Right renal pelvis (tissue), 4 donors: ENCODE data around the gene GAS2. TPM values are rescaled to one million over a fixed set of nuclear protein-coding genes. Genes with fewer than 3 reads are reported as not detected.

Experiments
- DNase-seq, 4 donors: peaks; one replicate each; pipeline ENCODE4 v3.0.0-alpha.2; 2013; ENCODE audit warnings: low read depth in 4 of 4, low spot score in 3 of 4, missing footprints in 1 of 4
- polyA plus RNA-seq, 4 donors: library from polyadenylated mRNA; unstranded; fragments of 120-200 nt; gene quantifications; one replicate each; pipeline ENCODE4 v1.2.1, GENCODE V29; 2013; ENCODE audit not compliant: insufficient read length in 4 of 4

GAS2 gene
- polyA plus RNA-seq, 4 donors, result 10.4 to 15.7 (median 11.0) TPM

- no peak for DNase-seq
Observed at GRCh38 chr11:22670830-22671229, 4.4 kb downstream of the GAS2 start.

GRCh38 chr11:22671751-22672150 is 5.3 kb downstream of the GAS2 start:
- no peak for DNase-seq

DNA sequence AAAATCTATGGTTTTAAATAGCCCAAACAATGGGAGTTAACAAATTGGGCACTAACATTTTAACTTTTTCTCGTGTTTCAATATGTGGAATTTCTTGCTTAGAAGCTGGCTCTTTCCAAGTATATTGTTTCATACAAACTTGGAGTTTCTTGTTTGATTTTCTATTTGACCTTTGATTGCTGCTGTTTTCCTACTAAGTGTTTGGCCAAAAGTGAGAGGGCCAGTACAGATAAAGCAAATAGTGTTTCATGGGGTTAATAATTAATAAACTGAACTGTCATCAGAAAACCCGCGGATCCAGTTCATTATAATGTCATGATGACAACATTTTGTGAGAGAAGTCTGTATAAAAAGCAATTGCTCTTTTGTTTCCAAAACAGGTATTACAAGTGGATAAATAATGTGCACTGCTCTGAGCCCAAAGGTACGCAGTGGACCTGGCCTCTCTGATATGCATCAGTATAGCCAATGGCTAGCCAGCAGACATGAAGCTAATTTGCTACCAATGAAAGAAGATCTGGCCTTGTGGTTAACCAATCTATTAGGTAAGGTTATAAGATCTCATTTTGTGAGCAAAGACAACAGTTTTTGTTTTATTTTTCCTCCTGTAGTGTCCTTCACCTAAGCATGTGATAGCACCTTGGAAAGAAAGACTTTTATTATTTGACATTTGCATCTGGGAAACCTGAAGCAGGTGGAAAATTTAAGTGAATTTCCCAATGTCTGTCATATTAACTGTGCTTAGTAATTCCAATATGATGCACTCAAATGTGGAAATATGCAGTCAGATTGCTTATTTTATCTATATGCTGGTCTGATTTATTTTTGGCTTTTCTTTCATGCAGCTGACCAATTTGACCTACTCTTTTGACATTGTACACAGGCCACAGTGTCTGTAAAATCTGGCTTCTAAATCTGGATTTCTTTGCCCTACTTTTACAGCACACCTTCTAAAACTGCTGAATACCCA is 8.3 kb downstream of the GAS2 start:
- no peak for DNase-seq

DNA sequence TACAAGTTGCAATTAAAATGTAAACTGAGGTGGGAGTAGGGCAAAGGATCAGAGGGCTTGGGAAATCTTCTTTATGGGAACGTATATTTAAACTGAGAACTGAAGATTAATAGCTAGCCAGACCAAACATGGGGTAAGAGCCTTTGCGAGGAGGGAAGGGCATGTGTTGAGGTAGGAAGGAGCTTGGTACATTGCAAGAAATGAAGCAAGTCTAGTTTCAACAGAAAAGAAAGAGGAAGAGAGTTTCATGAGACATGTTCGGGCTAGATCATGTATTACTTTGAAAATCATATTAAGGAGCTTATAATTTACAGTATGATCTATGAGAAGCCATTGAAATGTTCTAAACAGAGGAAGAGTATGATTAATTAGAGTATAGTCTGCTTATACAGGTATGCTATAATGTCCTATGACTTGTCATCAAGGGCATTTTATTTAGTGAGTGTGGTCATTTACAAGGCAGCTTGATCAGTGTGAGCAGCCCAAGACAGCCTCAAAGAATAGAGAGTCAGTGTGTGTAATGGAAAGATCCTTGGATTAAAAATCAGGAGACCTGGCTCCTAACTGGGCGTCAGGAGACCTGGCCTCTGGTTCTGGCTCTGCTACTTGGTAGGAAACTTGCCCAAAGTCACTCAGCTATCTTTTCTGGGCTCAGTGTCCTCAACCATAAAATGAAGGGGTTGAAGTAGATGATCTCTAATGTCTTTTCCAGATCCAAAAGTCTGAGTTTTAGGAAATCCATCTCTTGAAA is 10.9 kb downstream of the GAS2 start:
- no peak for DNase-seq

GRCh38 chr11:22680628-22681027 is 14.2 kb downstream of the GAS2 start:
- DNase-seq, result no peak

DNA sequence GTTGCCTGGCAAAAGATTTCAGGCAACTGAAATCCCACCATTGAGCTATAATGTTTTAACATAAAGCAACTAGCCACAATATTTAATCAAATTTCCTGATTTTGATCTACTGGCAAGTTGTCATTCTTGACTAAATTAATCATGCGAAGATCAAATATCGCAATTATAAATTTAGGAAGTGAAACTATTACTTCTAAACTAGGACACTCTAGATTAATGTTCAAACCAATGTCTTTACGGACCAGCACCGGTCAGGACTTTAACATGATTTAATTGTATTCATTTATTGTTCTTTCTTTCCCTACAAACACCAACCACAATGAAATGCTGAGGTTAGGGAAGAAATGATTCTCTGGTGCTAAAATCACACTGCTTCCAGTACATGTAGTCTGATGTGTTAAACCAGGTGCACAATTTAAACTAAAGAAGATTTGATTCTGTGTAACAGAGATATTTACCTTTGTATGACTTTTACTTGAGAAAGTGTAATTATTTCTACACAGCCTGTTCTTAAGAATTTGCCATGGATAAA is 14.9 kb downstream of the GAS2 start:
- no peak for DNase-seq

DNA sequence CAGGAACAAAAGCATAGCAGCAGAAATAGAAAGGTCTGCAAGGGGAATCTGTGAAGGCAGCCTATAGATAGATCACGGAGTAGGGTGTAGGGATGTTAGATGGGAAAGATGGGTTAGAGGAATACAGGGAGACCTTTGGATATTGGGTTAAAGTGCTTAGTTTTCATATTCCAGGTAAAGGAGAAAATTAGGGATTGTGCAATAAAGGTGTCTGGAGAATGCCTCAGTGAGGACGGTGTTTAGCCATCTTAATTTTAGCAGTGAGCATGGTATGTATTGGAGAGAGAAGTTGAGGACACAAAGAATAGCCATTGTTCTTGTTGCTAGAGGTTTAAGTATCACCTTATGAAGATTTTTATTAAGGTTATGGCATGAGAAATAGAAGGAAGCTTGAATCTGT is 17.7 kb downstream of the GAS2 start:
- DNase-seq, result no peak

DNA sequence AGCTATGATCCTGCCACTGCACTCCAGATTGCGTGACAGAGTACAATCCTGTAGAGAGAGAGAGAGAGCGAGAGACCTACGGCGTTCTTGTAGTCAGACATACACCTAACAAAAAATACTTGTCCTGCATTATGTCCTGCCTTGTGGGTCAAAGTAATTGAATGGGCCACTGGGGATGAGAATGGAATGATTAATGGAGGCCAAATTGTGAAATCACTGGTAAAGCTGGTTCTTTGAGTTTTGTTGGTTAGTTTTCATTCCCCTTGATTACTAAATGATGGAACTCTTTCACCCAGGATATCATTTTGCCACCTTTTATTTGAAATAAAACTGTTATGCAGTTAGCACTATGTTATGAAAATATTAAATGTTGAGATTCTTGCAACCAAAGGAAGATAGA is 18.7 kb downstream of the GAS2 start:
- DNase-seq, result no peak

GRCh38 chr11:22688914-22689313 is 22.5 kb downstream of the GAS2 start:
- DNase-seq, result no peak

GRCh38 chr11:22690257-22690656 is 23.8 kb downstream of the GAS2 start:
- no peak for DNase-seq

GRCh38 chr11:22690871-22691270 is 24.5 kb downstream of the GAS2 start:
- no peak for DNase-seq

- no peak for DNase-seq
Observed at GRCh38 chr11:22699388-22699787, 33.0 kb downstream of the GAS2 start.

GRCh38 chr11:22702031-22702430 is 35.6 kb downstream of the GAS2 start:
- DNase-seq, result no peak

DNA sequence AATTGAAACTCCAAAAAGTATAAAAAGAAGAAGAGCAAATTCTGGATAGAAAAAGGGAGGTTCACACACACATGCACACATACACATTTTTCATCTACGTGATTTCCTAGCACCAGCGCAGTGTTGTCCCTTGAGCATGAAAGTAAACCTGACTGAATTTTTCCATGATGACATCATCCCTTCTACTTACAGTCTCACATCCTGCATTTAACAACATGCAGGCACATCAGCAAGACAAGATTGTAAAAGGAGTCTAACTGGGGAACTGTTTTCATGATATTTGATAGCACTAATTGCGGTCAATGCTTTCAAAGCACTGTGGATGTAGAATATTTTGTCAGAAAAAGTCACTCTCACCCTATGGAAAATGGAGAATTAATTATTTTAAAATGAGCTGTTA is 36.6 kb downstream of the GAS2 start:
- DNase-seq, result peak in 3 of 4 donors; percentile 38 to 70 (median 65)

DNA sequence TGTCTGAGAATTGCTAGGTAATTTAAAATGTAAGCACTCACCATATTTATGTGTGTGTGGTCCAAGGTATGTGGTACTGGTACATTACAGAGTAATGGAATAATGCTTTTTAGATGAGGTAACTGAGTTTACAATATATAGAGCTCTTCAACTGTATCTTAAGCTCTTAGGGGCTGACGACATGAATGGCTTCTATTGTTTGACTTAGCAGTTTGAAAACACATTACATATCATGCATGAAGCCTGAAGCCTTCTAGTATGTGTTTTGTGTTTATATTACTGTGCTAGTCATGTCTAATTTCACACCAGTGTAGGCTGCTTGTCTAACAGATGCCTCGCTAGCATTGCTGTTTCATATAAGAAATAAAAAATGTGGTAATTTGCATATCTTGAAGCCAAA is 37.2 kb downstream of the GAS2 start:
- DNase-seq, result no peak

DNA sequence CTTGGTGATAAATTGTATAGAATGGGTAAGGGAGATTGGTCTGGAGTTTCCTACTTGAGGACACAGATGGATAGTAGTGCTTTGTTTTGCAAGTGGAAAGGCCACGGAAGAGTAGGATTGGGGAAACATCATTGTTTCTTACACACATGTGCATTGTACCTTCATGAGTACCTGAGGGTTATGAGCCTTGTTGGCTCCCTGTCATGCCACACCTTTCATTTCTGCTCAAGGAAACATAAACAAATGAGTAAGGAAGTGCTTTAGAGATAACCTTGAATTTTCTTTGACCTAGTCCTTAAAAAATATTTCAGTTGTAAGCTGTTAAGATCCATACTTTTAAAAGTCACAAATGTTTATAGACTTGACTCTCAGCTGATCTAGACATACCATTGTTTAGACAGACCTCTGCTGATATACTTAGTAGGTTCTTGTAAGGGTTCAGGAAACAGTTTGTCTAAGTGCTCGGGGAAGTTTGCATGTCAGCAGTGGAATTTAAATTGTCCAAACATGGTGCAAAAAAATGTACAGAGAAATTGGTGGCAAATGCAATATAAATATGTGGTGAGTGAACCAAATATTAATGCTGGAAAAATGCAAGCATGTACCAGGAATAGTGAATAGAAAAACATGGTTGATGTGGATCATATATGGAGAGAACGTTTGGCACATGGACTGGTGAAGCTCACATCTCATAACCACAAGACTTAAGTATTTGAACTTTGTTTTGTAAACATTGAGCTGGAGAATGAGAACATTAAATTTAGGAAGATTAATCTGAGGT is 40.9 kb downstream of the GAS2 start:
- DNase-seq, result no peak

DNA sequence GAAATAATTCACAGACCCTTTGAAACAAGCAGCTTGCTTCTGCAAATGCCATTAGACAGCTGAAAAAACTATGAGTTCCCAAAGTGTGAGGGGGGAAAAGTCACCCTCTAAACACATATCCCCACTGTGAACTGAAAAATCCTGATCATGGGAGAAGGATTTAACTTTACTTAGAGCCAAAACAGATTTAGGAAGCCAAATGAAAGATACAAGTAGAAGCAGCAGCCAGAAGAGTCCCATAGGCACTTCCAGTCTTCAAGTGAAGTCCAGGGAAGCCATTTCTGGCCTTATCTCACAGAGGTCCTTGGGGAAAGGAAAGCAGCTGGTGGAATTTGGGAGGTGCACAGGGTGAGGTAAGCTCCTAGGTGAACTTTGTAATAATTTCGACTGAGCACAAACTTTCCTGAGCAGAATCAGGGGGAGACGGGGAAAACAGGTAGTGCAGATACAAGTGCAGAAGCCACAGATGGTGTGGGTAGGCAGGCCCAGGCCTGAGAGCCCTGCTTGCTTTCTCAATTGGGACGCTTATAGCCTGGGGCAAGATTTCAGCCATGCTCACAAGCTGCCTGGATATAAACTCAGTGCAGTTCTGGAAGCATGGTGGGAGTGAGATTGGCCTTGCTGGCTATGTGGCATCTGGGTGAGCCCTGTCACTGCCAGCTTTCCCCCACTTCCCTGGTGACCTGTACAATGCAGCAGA is 44.8 kb downstream of the GAS2 start:
- no peak for DNase-seq

DNA sequence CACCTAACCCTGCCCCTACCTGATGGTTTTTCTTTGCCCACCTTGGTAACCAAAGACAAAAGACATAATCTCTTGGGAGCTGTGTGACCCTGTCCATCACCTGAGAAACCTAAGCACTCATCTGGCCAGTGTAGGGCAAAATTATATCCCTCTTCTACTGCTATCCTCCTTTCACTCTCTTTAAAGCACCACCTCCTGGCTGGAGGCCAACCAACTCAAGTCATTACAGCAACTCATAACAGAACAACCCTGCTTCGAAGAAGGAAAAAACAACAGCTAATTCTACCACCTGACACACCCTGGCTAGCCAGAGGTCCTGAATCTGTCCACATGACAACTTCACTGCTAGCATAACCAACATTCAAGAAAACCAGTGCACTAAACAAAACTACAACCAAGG is 45.5 kb downstream of the GAS2 start:
- DNase-seq, result no peak

DNA sequence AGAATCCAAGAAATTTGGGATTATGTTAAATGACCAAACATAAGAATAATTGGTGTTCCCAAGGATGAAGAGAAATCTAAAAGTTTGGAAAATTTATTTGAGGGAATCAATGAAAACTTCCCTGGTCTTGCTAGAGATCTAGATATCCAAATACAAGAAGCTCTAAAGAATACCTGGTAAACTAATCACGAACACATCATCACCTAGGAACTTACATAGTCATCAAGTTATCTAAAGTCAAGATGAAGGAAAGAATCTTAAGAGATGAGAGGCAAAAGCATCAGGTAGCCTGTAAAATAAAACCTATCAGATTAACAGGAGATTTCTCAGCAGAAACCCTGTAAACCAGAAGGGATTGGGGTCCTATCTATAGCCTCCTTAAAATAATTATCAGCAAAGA is 46.9 kb downstream of the GAS2 start:
- DNase-seq, result no peak

- DNase-seq, result no peak
Observed at GRCh38 chr11:22715971-22716370, 49.6 kb downstream of the GAS2 start.
